OCI-LY7 (cell line): ENCODE results near the gene BRD8.

Experiments
- CTCF ChIP-seq: fragments of 200-600 bp; sonication (generic); conservative IDR thresholded peaks from 2 replicates; pipeline ENCODE4 v1.5.1; 2014; ENCODE audit warnings: mild to moderate bottlenecking, antibody characterized with exemption, low read length, moderate library complexity, mixed read lengths
- EZH2phosphoT487 ChIP-seq: fragments of 200-600 bp; sonication (generic); IDR thresholded peaks from 2 replicates; pipeline ENCODE4 v1.6.1; 2018; ENCODE audit warnings: low read depth, borderline replicate concordance, mild to moderate bottlenecking, mixed run types, antibody characterized with exemption, low read length, moderate library complexity, mixed read lengths

GRCh38 chr5:138186002-138186447, 7.6 kb upstream of the BRD8 start:
- TF ChIP-seq CTCF, result no peak
- no peak for TF ChIP-seq EZH2phosphoT487
